NCI-H345 (cell line): ENCODE measurements around the gene ZC3H11A.
"Not testable (repeated sequence)": the region's sequence is repeated elsewhere in the genome, so short reads cannot be mapped to it uniquely, and the experiment has no call there.

ENCODE experiments used
- DNase-seq: peaks from one replicate; lab custom pipeline; 2025; lab: John Stamatoyannopoulos, UW

The ZC3H11A gene

GRCh38 chr1:203795441-203796235 is at the start of gene ZC3H11A, which contains the start of gene ZBED6:
Gene ZC3H11A (plus strand): TSS chr1:203795623. CDS start chr1:203817071, 21,448 bp downstream.
Gene ZBED6 (plus strand): TSS chr1:203795623. CDS start chr1:203797523, 1,900 bp downstream.
- DNase-seq = peak; percentile 98

GRCh38 chr1:203746281-203746680 is 49.1 kb upstream of the ZC3H11A start:
- no peak for DNase-seq

- DNase-seq = no peak
Measured at GRCh38 chr1:203751051-203751450, 44.4 kb upstream of the ZC3H11A start.

DNA sequence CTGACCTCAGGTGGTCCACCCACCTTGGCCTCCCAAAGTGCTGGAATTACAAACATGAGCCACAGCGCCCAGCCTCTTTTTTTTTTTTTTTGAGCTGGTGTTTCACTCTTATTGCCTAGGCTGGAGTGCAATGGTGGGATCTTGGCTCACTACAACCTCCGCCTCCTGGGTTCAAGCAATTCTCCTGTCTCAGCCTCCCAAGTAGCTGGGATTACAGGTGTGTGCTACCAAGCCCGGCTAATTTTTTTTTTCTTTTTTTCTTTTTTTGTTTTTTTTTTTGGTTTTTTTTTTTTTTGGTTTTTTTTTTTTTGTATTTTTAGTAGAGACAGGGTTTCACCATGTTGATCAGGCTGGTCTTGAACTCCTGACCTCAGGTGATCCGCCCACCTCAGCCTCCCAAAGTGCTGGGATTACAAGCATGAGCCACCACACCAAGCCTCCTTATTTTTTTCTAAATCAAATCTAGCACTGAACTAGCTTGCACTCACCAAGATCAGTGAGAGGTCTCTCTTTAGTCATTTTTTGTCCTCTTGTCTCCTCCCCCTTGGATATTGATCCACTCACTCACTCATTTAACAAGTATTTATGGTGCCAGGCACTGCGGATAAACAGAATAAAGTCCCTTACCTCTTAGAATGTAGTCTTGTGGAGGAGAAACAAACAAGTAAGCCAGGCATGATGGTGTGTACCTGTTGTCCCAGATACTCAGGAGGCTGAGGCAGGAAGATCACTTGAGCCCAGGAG is 43.6 kb upstream of the ZC3H11A start:
- not testable (repeated sequence) for DNase-seq

GRCh38 chr1:203754455-203754864 is 41.0 kb upstream of the ZC3H11A start:
- DNase-seq = no peak

DNA sequence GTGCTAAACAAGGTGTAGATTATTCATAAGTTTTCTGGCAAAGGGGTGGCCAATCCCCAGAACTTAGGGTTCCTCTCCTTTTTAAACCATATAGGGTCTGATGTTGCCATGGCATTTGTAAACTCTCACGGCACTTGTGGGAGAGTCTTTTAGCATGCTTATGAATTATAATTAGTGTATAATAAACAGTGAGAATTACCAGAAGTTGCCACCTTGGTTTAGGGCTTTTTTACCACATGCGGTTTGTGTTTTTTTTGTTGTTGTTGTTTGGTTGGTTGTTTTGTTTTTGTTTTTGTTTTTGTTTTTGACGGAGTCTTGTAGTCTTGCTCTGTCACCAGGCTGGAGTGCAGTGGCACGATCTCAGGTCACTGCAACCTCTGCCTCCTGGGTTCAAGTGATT is 39.4 kb upstream of the ZC3H11A start:
- DNase-seq = no peak

DNA sequence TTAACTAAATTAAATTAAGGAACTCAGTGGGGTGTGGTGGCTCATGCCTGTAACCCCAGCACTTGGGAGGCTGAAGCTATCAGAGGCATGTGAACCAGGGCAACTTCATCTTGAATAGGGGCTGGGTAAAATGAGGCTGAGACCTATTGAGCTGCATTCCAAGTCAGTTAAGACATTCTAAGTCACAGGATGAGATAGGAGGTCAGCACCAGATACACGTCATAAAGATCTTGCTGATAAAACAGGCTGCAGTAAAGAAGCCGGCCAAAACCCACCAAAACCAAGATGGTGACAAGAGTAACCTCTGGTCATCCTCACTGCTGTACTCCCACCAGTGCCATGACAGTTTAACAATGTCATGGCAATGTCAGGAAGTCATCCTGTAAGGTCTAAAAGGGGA is 36.7 kb upstream of the ZC3H11A start:
- not testable (repeated sequence) for DNase-seq

GRCh38 chr1:203760506-203760905 is 34.9 kb upstream of the ZC3H11A start:
- DNase-seq = no peak

DNA sequence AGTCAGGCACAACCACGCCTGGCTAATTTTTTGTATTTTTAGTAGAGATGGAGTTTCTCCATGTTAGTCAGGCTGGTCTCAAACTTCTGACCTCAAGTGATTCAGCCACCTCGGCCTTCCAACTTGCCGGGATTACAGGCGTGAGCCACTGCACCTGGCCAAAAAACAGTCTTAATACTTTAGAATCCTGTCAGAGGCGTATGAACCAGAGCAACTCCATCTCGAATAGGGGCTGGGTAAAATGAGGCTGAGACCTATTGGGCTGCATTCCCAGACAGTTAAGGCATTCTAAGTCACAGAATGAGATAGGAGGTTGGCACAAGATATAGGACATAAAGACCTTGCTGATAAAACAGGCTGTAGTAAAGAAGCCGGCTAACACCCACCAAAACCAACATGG is 33.5 kb upstream of the ZC3H11A start:
- DNase-seq = not testable (repeated sequence)

DNA sequence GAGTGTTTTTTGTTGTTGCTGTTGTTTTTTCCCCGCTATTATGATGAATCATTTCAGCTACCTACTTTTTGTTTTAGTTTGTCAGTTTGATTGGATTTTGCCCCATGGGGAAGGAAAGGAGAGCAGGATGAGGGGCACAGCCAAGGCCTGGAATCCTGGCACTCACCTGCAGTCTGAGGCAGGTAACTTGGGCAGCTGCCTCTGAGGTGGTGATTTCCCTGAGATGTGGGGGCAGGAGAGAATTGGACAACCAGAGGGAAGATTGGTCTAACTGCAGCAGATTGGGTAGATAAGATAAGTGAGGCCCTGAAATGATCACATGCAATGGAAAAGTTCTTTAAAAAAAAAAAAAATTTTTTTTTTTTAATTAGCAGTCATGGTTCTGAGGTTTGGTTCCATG is 31.9 kb upstream of the ZC3H11A start:
- no peak for DNase-seq

DNA sequence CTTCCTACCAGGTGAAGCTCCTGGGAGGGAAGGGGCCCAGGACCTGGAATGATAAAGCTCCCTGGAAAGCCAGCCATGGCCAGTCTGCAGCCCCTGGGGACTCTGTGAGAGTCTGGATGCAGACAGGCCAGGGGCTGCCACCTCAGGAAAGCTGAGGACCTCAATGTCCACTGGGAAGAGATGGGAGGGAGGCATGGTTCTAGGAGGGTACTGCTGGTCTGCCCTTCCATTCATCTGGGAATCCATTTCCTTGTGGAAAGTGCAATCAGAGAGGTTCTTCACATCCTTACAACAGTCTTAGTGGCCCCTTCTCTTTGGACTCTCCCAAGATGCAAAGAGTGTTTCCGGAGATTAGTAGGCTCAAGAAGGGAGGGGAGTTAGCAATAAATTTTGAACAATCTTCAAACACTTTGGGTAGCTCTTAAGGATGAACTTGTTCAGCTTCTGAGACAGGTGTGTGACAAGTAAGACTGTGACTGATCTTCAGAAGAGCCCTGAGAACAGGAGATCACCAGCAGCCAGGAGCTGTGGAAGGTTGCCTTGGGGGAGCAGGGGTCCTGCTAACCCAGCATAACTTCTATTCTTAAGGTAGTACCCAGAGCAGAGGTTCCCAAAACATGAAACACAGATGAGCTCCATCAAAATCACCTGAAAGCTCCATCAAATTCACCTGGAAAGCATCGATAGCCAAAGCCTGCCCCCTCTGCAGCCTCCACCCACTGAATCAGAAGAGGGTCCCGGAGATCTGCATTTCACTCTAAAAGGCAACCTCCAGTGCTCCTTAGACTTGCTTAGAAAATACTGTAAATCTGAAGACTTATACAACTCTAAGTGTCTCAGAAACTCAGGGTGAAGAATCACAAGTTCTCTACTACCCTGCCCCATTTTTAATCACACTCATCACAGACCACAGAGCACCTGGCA is 31.1 kb upstream of the ZC3H11A start:
- DNase-seq = no peak

GRCh38 chr1:203765029-203765837 is 30.2 kb upstream of the ZC3H11A start, which contains the start of gene LAX1:
Gene LAX1 (plus strand): TSS chr1:203765183. CDS start chr1:203765566, 383 bp downstream.
- DNase-seq = no peak

DNA sequence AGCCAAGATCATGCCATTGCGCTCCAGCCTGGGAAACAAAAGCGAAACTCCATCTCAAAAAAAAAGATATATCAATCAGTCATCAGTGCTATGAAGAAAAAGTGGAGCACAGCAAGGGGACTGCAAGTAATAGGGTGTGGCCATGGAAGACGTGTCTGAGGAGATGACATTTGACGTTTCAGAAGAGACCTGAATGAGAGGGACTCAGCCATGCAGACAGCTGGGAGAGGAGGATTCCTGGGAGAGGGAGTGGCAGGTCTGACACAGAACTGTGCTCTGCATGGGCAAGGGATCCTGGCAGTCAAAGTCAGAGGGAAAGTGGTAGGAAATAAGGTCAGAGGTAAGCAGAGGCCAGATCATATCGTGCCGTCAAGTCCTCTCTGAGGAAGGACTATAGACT is 27.2 kb upstream of the ZC3H11A start:
- no peak for DNase-seq

- no peak for DNase-seq
Measured at GRCh38 chr1:203769505-203770343, 25.7 kb upstream of the ZC3H11A start.

DNA sequence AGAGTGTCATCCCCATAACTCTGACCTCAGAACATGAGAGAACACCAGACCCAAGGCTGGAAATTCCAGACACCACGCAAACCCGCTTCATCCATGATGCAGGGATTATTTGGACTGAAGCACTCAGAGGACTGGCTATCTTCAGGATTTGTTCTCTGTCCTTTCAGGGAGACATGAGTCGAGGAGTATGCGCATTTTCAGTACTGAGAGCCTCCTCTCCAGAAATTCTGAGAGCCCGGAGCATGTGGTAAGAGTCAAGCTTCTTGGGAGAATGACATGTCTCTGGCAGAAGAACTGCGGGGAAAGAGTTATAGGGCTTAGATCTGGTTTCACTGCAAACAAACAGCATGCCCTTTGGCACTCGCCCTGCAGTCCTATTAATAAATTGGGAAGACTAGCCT is 23.5 kb upstream of the ZC3H11A start:
- DNase-seq = no peak

DNA sequence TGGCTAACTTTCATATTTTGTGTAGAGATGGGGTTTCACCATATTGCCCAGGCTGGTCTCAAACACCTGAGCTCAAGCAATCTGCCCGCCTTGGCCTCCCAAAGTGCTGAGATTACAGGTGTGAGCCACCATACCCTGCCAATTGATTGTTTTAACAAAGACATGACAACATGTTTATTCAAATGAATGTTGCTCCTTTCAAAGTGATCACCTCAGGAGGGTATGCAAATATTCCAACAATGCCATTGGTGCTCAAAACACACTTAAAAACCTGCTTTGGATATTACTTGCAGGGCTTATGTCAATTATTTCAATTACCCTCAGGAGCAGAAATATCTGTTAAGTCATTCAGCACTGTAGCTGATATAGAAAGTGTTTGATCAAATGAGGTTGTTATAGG is 22.6 kb upstream of the ZC3H11A start:
- no peak for DNase-seq

DNA sequence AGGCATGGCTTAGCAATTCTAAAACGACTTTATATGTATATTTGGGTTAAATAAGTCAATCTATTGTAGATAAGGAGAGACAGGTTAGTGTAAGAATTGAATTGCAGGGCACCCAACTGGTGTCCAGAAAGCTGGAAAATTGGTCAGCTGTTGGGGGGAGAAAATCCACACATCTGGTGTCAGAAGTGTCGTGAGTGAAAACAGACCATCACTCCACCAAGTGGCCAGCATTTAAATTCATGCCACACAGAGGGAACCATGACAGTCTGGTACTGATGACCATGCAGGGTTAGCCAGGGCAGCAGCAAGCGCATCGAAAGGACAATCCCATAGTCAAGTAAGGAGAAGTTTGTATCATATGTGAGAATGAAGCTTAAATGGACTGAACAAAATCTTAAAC is 18.8 kb upstream of the ZC3H11A start:
- DNase-seq = no peak

GRCh38 chr1:203777596-203777995 is 17.8 kb upstream of the ZC3H11A start:
- no peak for DNase-seq

GRCh38 chr1:203778146-203778545 is 17.3 kb upstream of the ZC3H11A start:
- no peak for DNase-seq

- DNase-seq = no peak
Measured at GRCh38 chr1:203778789-203779188, 16.6 kb upstream of the ZC3H11A start.
